22Rv1 (cell line): Measurements from ENCODE around the gene CLDN10.

Experiments
- H3K27ac ChIP-seq: fragments of 450-650 bp; 2 replicates; pipeline ENCODE4 v1.5.1; 2017
- CTCF ChIP-seq: fragments of 450-650 bp; IDR thresholded peaks from 2 replicates; pipeline ENCODE4 v1.5.1; 2017; ENCODE audit warnings: mild to moderate bottlenecking
- ZFX ChIP-seq: fragments of 450-650 bp; IDR thresholded peaks from 2 replicates; pipeline ENCODE4 v1.6.1; 2017; ENCODE audit warnings: antibody characterized with exemption, borderline replicate concordance

Gene CLDN10

GRCh38 chr13:95552539-95553441 lies at the start of gene CLDN10:
TSS of gene CLDN10 (plus strand) at chr13:95552720. CDS start at chr13:95552754, 34 bp downstream.
- no peak within 1 kb of the TSS for H3K27ac ChIP-seq
- TF ChIP-seq CTCF (peak; percentile 18; the same call in 1 of the 2 replicates), ZFX (no peak)

GRCh38 chr13:95503662-95504061 lies 48.9 kb upstream of the CLDN10 start:
- H3K27ac ChIP-seq: no peak overlapping the region
- TF ChIP-seq CTCF: no peak
- TF ChIP-seq ZFX: no peak

GRCh38 chr13:95505265-95505664 lies 47.3 kb upstream of the CLDN10 start:
- no peak overlapping the region for H3K27ac ChIP-seq
- TF ChIP-seq ZFX (no peak), CTCF (no peak)

GRCh38 chr13:95505986-95506385 lies 46.5 kb upstream of the CLDN10 start:
- no peak overlapping the region for H3K27ac ChIP-seq
- TF ChIP-seq CTCF (no peak), ZFX (no peak)

GRCh38 chr13:95507991-95508390 lies 44.5 kb upstream of the CLDN10 start:
- no peak overlapping the region for H3K27ac ChIP-seq

GRCh38 chr13:95508996-95509395 lies 43.5 kb upstream of the CLDN10 start:
- no peak overlapping the region for H3K27ac ChIP-seq
- no peak for TF ChIP-seq CTCF

More at GRCh38 chr13:95507991-95508390, 44.5 kb upstream of the CLDN10 start:
- TF ChIP-seq CTCF (no peak), ZFX (no peak)

- H3K27ac ChIP-seq: no peak overlapping the region
These were observed 42.8 kb upstream of the CLDN10 start for GRCh38 chr13:95509521-95510310.

More at GRCh38 chr13:95509521-95510310, 42.8 kb upstream of the CLDN10 start:
- no peak for TF ChIP-seq CTCF
- no peak for TF ChIP-seq ZFX
